IMR-90 (cell line): ENCODE data around the gene TEK. TPM values are rescaled to one million over a fixed set of nuclear protein-coding genes. Genes with fewer than 3 reads are reported as not detected.

Source experiments
- microRNA-seq, 2 experiments: library from miRNA; stranded (forward) in 1 of 2; unstranded in 1 of 2; fragments of 10-50 nt in 1 of 2; fragments of <30 nt in 1 of 2; gene quantifications in 1 of 2; microRNA quantifications in 1 of 2; one replicate each; pipeline versions ENCODE3 to v1.1.0; 2013 to 2020; ENCODE audit not compliant: insufficient read depth in 1 of 2, insufficient read length in 1 of 2, unreplicated experiment in 1 of 2
- polyA plus RNA-seq, 3 experiments: library from polyadenylated mRNA; depleted of rRNA; stranded (reverse); fragments of >200 nt; gene quantifications; 2 replicates each; pipeline ENCODE4 v1.2.3, GENCODE V29; 2012; ENCODE audit warnings: low replicate concordance in 1 of 3
- small RNA-seq, 5 experiments: library from RNA; depleted of rRNA; stranded (forward); fragments of <200 nt; gene quantifications; one replicate each; pipeline ENCODE3, GENCODE V24; 2012
- total RNA-seq: library from RNA; depleted of rRNA; stranded (reverse); fragments of >200 nt; gene quantifications from 2 replicates; pipeline ENCODE4 v1.2.3, GENCODE V29; 2012; rRNA removed

The TEK gene
- total and polyA plus RNA-seq, 2 of the 4 experiments (the other 2 are of a cell fraction) = 6.3 to 11.7 TPM

Small RNA genes lying within 50 kb of the gene (microRNA-seq; reads per million reads assigned to microRNA genes)
- gene AL355433.1 (ENCODE audit: insufficient read depth, insufficient read length) (not detected), gene RNA5SP280 (ENCODE audit: insufficient read depth, insufficient read length) (not detected)

Small RNA genes lying within 50 kb of the gene (small RNA-seq; reads per million reads assigned to genes)
- 0 reads per million in 5 experiments for gene AL355433.1
- 0 reads per million in 5 experiments for gene RNA5SP280

Other genes with a start within 250 kb of the TEK start
- 6.1 and 12.2 TPM in 2 replicates for gene CAAP1, start 216.4 kb upstream of the TEK start, total RNA-seq
- gene CAAP1, start 216.4 kb upstream of the TEK start, polyA plus RNA-seq (2012; rRNA removed) = 9.0 and 11.6 TPM in 2 replicates
- 24.4 and 37.8 TPM in 2 replicates for gene PLAA, start 162.0 kb upstream of the TEK start, total RNA-seq
- gene PLAA, start 162.0 kb upstream of the TEK start, polyA plus RNA-seq (2012; rRNA removed) = 18.1 and 18.2 TPM in 2 replicates
- gene IFT74, start 152.8 kb upstream of the TEK start, total RNA-seq = 11.9 and 12.2 TPM in 2 replicates
- gene IFT74, start 152.8 kb upstream of the TEK start, polyA plus RNA-seq (2012; rRNA removed) = 4.5 and 4.6 TPM in 2 replicates
- not detected in 2 replicates for gene LRRC19, start 103.6 kb upstream of the TEK start, total RNA-seq
- not detected in 2 replicates for gene LRRC19, start 103.6 kb upstream of the TEK start, polyA plus RNA-seq (2012; rRNA removed)
- gene EQTN, start 187.9 kb downstream of the TEK start, total RNA-seq = not detected in 2 replicates
- gene EQTN, start 187.9 kb downstream of the TEK start, polyA plus RNA-seq (2012; rRNA removed) = not detected in 2 replicates